Nephron progenitor cell (in vitro differentiated cells): ENCODE data around the gene GRM8.

ENCODE experiments used
- DNase-seq: peaks from one replicate; pipeline ENCODE4 v3.0.0; 2021
- H3K27ac Mint-ChIP-seq: 2 replicates; pipeline ENCODE4 v1.8.0; 2021; ENCODE audit warnings: mild to moderate bottlenecking, moderate library complexity, mixed read lengths
- H3K27me3 Mint-ChIP-seq: 2 replicates; pipeline ENCODE4 v1.8.0; 2021; ENCODE audit warnings: mild to moderate bottlenecking, low read depth, mixed read lengths; ENCODE audit not compliant: poor library complexity
- H3K36me3 Mint-ChIP-seq: 2 replicates; pipeline ENCODE4 v1.8.0; 2021; ENCODE audit warnings: low read depth, mixed read lengths
- H3K4me1 Mint-ChIP-seq: 2 replicates; pipeline ENCODE4 v1.8.0; 2021; ENCODE audit warnings: mixed read lengths
- H3K4me3 Mint-ChIP-seq: 2 replicates; pipeline ENCODE4 v1.8.0; 2021; ENCODE audit warnings: mild to moderate bottlenecking, moderate library complexity, mixed read lengths
- H3K9me3 Mint-ChIP-seq: 2 replicates; pipeline ENCODE4 v1.8.0; 2021; ENCODE audit warnings: mild to moderate bottlenecking, moderate library complexity, mixed read lengths
- CTCF ChIP-seq: fragments of 200-600 bp; sonication (generic); IDR thresholded peaks from 2 replicates; pipeline ENCODE4 v1.5.0; 2021; ENCODE audit warnings: antibody characterized with exemption

GRM8 gene

DNA sequence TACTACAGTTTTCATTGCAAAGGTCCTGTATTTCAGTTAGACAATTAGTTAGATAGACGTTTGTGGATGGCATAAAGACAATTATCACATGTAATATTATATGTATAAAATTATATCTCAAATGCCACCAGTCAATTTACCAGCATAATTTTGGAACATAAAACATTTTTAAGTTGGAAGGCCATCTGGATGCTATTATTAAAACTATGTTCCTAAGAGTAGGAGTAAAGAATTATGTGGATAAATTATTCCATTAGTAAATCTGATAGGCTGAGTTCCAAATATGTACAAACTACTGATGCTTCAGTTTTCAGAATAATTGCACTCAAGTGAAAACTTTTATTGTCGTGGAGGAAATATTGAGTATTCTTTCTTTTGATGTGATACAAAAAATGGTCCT is 790.3 kb downstream of the GRM8 start:
- no peak for TF ChIP-seq CTCF

DNA sequence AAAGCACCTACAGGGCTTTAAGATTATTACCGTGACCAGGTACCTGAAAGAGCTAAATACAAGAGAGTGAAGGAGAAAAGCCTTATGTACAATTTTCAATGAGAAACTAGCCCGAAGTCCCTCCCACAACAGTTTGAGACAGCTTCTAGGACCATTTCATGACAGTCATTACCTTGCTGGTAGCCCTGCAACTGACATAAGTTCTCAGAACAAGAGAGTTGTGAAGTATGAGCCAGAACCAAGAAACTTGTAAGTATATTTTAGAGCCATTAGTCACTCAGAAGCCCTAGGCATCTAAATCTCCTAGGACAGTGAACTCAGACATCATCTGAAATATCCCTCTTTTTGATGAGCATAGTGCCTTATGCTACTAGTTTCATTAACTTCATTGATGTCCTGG is 792.1 kb downstream of the GRM8 start:
- no peak for DNase-seq
- TF ChIP-seq CTCF: no peak
- H3K4me1 Mint-ChIP-seq: no peaks in the 10 kb centered on the region
- no peaks in the 10 kb centered on the region for H3K9me3 Mint-ChIP-seq
- no peak overlapping the region for H3K4me3 Mint-ChIP-seq
- H3K36me3 Mint-ChIP-seq: no peaks in the 10 kb centered on the region
- H3K27ac Mint-ChIP-seq: no peak overlapping the region
- peaks cover 6% of the 10 kb centered on the region for H3K27me3 Mint-ChIP-seq

More for the DNA sequence above, 790.3 kb downstream of the GRM8 start:
- no peaks in the 10 kb centered on the region for H3K4me1 Mint-ChIP-seq
- no peak overlapping the region for H3K27ac Mint-ChIP-seq
- H3K27me3 Mint-ChIP-seq: peaks cover 6% of the 10 kb centered on the region
- DNase-seq: no peak
- H3K4me3 Mint-ChIP-seq: no peak overlapping the region
- no peaks in the 10 kb centered on the region for H3K9me3 Mint-ChIP-seq
- H3K36me3 Mint-ChIP-seq: no peaks in the 10 kb centered on the region

DNA sequence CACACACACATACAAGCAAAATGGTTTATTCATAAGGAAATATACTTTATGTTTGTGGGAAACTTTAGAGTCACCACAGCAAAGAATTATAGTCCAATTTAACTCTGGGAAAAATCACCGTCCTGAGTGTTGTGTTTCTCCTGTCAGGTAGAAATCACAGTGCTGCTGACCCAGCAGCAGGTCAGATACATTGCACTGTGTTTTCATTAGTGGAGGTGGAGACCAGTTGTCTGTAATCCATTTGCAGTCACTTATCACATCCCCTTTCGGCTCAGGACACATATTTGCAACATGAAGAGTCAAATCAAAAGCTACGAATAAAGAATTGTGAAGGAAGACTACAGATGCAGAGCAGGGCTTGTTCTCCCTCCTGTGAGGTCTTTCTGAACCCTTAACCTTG is 799.6 kb downstream of the GRM8 start:
- Mint-ChIP-seq H3K4me3 (no peak overlapping the region), H3K27ac (peak overlapping the region; percentile 58), H3K36me3 (no peaks in the 10 kb centered on the region), H3K4me1 (no peaks in the 10 kb centered on the region), H3K27me3 (peaks cover 4% of the 10 kb centered on the region), H3K9me3 (no peaks in the 10 kb centered on the region)
- no peak for DNase-seq
- TF ChIP-seq CTCF: no peak

DNA sequence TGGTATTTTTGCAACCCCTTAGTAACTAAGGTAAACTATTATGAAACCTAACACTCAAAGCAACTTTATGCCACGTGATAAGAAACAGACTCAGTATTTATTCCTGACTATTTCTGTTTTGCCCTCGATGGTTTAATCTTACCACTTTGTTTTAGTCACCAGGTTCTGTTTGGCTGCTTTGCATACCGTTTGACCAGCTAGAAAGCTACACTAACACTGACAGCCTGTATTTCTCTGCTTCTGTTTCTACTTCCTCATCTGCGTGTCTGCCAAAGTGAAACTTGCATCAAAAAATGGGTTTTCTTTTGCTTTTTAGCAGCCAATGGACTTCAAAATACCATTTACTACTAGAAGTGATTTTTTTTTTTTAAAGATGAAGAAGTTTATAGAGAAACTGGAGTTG is 802.5 kb downstream of the GRM8 start:
- no peak for DNase-seq
- no peak overlapping the region for H3K4me3 Mint-ChIP-seq
- H3K27me3 Mint-ChIP-seq: no peaks in the 10 kb centered on the region
- no peak overlapping the region for H3K27ac Mint-ChIP-seq
- TF ChIP-seq CTCF: no peak
- H3K9me3 Mint-ChIP-seq: no peaks in the 10 kb centered on the region
- H3K4me1 Mint-ChIP-seq: peaks cover 14% of the 10 kb centered on the region
- H3K36me3 Mint-ChIP-seq: no peaks in the 10 kb centered on the region

- Mint-ChIP-seq H3K27me3 (no peaks in the 10 kb centered on the region), H3K27ac (no peak overlapping the region), H3K4me1 (peaks cover 14% of the 10 kb centered on the region), H3K36me3 (no peaks in the 10 kb centered on the region), H3K4me3 (no peak overlapping the region), H3K9me3 (no peaks in the 10 kb centered on the region)
- no peak for TF ChIP-seq CTCF
- no peak for DNase-seq
These were observed 803.0 kb downstream of the GRM8 start for GRCh38 chr7:126449611-126450268.

GRCh38 chr7:126447984-126448383 is 804.8 kb downstream of the GRM8 start:
- TF ChIP-seq CTCF: no peak
- H3K36me3 Mint-ChIP-seq: no peaks in the 10 kb centered on the region
- H3K4me1 Mint-ChIP-seq: peaks cover 14% of the 10 kb centered on the region
- no peak overlapping the region for H3K27ac Mint-ChIP-seq
- no peak overlapping the region for H3K4me3 Mint-ChIP-seq
- DNase-seq: no peak
- no peaks in the 10 kb centered on the region for H3K27me3 Mint-ChIP-seq
- no peaks in the 10 kb centered on the region for H3K9me3 Mint-ChIP-seq
